ENCODE results near the gene SCN3B. TPM values are rescaled to one million over a fixed set of nuclear protein-coding genes. Genes with fewer than 3 reads are reported as not detected.
A peak's percentile ranks its signal among the peaks of the same experiment; 100 is the strongest.

The SCN3B gene
- total RNA-seq (1 to 10 TPM in 1 of 2 donors, under 1 TPM in 1; 0.16 to 1.3 TPM), polyA plus RNA-seq (under 1 TPM in 1 of 2 donors, not detected in 1; 0.08 TPM)
- long read RNA-seq, donor 1 = 0 reads
- long read RNA-seq, donor 2 = 0 reads

- H3K4me1 ChIP-seq (ENCODE audit: control insufficient read depth in 1 of 2, insufficient read depth in 2 of 2, low read length in 2 of 2) = no peaks in the 10 kb centered on the region
- ATAC-seq (ENCODE audit: low FRiP score) (peak; percentile 88), DNase-seq (peak; percentile 57 to 77)
- 1% methylated on average over 31 to 44 of the region's 44 CpGs for WGBS, 2 donors
- intact Hi-C loops (cut with DNase I) = no loop called here
- H3K27ac ChIP-seq (ENCODE audit: low read depth in 1 of 2, low read length in 2 of 2) = no peak within 1 kb of the TSS
- peaks cover 2% of the 10 kb centered on the region for H3K9me3 ChIP-seq (ENCODE audit: control insufficient read depth, low read length)
- peaks cover 0 to 4% of the 10 kb centered on the region in 2 donors for H3K27me3 ChIP-seq (ENCODE audit: control insufficient read depth in 1 of 2, insufficient read depth in 2 of 2, low read length in 1 of 2)
- peak within 1 kb of the TSS in 1 of 2 donors; percentile 5 for H3K4me3 ChIP-seq (ENCODE audit: low read length in 2 of 2)
- H3K36me3 ChIP-seq (ENCODE audit: control insufficient read depth in 1 of 2, insufficient read depth in 2 of 2, low read length in 1 of 2) = no peaks in the 10 kb centered on the region
Measured at GRCh38 chr11:123654566-123655081, at the start of gene SCN3B. Gene SCN3B (minus strand): TSS chr11:123654624. CDS start chr11:123653801, 823 bp downstream.

GRCh38 chr11:123702696-123703095 is 48.3 kb upstream of the SCN3B start:
- no peak overlapping the region for H3K4me3 ChIP-seq (ENCODE audit: low read length in 2 of 2)
- H3K36me3 ChIP-seq (ENCODE audit: control insufficient read depth in 1 of 2, insufficient read depth in 2 of 2, low read length in 1 of 2) = no peaks in the 10 kb centered on the region
- no peak for ATAC-seq (ENCODE audit: low FRiP score)
- no peaks in the 10 kb centered on the region for H3K9me3 ChIP-seq (ENCODE audit: control insufficient read depth, low read length)
- no peaks in the 10 kb centered on the region for H3K4me1 ChIP-seq (ENCODE audit: control insufficient read depth in 1 of 2, insufficient read depth in 2 of 2, low read length in 2 of 2)
- H3K27ac ChIP-seq (ENCODE audit: low read depth in 1 of 2, low read length in 2 of 2) = no peak overlapping the region
- H3K27me3 ChIP-seq (ENCODE audit: control insufficient read depth in 1 of 2, insufficient read depth in 2 of 2, low read length in 1 of 2) = peaks cover 0 to 3% of the 10 kb centered on the region in 2 donors
- no peak for DNase-seq
- intact Hi-C loops (cut with DNase I) = no loop called here
- WGBS, 2 donors = 39 to 50% methylated on average over 2 of the region's 2 CpGs

- intact Hi-C loops (cut with DNase I) = no loop called here
Measured at GRCh38 chr11:123702139-123702538, 47.7 kb upstream of the SCN3B start.

GRCh38 chr11:123700772-123701171 is 46.3 kb upstream of the SCN3B start:
- DNase-seq = no peak
- H3K4me3 ChIP-seq (ENCODE audit: low read length in 2 of 2) = no peak overlapping the region
- WGBS, 2 donors = 76 to 82% methylated on average over 3 of the region's 3 CpGs
- H3K27me3 ChIP-seq (ENCODE audit: control insufficient read depth in 1 of 2, insufficient read depth in 2 of 2, low read length in 1 of 2) = peaks cover 2 to 3% of the 10 kb centered on the region in 2 donors
- no peak for ATAC-seq (ENCODE audit: low FRiP score)
- intact Hi-C loops (cut with DNase I) = no loop called here
- H3K27ac ChIP-seq (ENCODE audit: low read depth in 1 of 2, low read length in 2 of 2) = no peak overlapping the region
- no peaks in the 10 kb centered on the region for H3K9me3 ChIP-seq (ENCODE audit: control insufficient read depth, low read length)
- no peaks in the 10 kb centered on the region for H3K36me3 ChIP-seq (ENCODE audit: control insufficient read depth in 1 of 2, insufficient read depth in 2 of 2, low read length in 1 of 2)
- no peaks in the 10 kb centered on the region for H3K4me1 ChIP-seq (ENCODE audit: control insufficient read depth in 1 of 2, insufficient read depth in 2 of 2, low read length in 2 of 2)

More at GRCh38 chr11:123702139-123702538, 47.7 kb upstream of the SCN3B start:
- Histone ChIP-seq H3K27ac (ENCODE audit: low read depth in 1 of 2, low read length in 2 of 2) (no peak overlapping the region), H3K9me3 (ENCODE audit: control insufficient read depth, low read length) (no peaks in the 10 kb centered on the region), H3K4me3 (ENCODE audit: low read length in 2 of 2) (no peak overlapping the region), H3K27me3 (ENCODE audit: control insufficient read depth in 1 of 2, insufficient read depth in 2 of 2, low read length in 1 of 2) (peaks cover 0 to 3% of the 10 kb centered on the region in 2 donors), H3K36me3 (ENCODE audit: control insufficient read depth in 1 of 2, insufficient read depth in 2 of 2, low read length in 1 of 2) (no peaks in the 10 kb centered on the region), H3K4me1 (ENCODE audit: control insufficient read depth in 1 of 2, insufficient read depth in 2 of 2, low read length in 2 of 2) (no peaks in the 10 kb centered on the region)
- DNase-seq = no peak
- no peak for ATAC-seq (ENCODE audit: low FRiP score)
- 11 to 14% methylated on average over 9 of the region's 9 CpGs for WGBS, 2 donors

- no peak for DNase-seq
- H3K27me3 ChIP-seq (ENCODE audit: control insufficient read depth in 1 of 2, insufficient read depth in 2 of 2, low read length in 1 of 2) = peaks cover 2 to 3% of the 10 kb centered on the region in 2 donors
Measured at GRCh38 chr11:123698546-123699127, 44.2 kb upstream of the SCN3B start.

GRCh38 chr11:123696183-123696582 is 41.8 kb upstream of the SCN3B start:
- no peaks in the 10 kb centered on the region for H3K9me3 ChIP-seq (ENCODE audit: control insufficient read depth, low read length)
- H3K27ac ChIP-seq (ENCODE audit: low read depth in 1 of 2, low read length in 2 of 2) = no peak overlapping the region
- DNase-seq (no peak), ATAC-seq (ENCODE audit: low FRiP score) (no peak)
- 48 to 89% methylated on average over 2 of the region's 2 CpGs for WGBS, 2 donors
- no peaks in the 10 kb centered on the region for H3K36me3 ChIP-seq (ENCODE audit: control insufficient read depth in 1 of 2, insufficient read depth in 2 of 2, low read length in 1 of 2)
- intact Hi-C loops (cut with DNase I) = no loop called here
- H3K4me1 ChIP-seq (ENCODE audit: control insufficient read depth in 1 of 2, insufficient read depth in 2 of 2, low read length in 2 of 2) = no peaks in the 10 kb centered on the region
- no peak overlapping the region for H3K4me3 ChIP-seq (ENCODE audit: low read length in 2 of 2)
- H3K27me3 ChIP-seq (ENCODE audit: control insufficient read depth in 1 of 2, insufficient read depth in 2 of 2, low read length in 1 of 2) = peaks cover 0 to 2% of the 10 kb centered on the region in 2 donors

More at GRCh38 chr11:123698546-123699127, 44.2 kb upstream of the SCN3B start:
- intact Hi-C loops (cut with DNase I) = no loop called here
- WGBS, 2 donors = 42 to 49% methylated on average over 2 of the region's 2 CpGs
- ATAC-seq (ENCODE audit: low FRiP score) = no peak
- Histone ChIP-seq H3K27ac (ENCODE audit: low read depth in 1 of 2, low read length in 2 of 2) (no peak overlapping the region), H3K9me3 (ENCODE audit: control insufficient read depth, low read length) (no peaks in the 10 kb centered on the region), H3K4me3 (ENCODE audit: low read length in 2 of 2) (no peak overlapping the region), H3K36me3 (ENCODE audit: control insufficient read depth in 1 of 2, insufficient read depth in 2 of 2, low read length in 1 of 2) (no peaks in the 10 kb centered on the region), H3K4me1 (ENCODE audit: control insufficient read depth in 1 of 2, insufficient read depth in 2 of 2, low read length in 2 of 2) (no peaks in the 10 kb centered on the region)

GRCh38 chr11:123695231-123695630 is 40.8 kb upstream of the SCN3B start:
- Histone ChIP-seq H3K4me3 (ENCODE audit: low read length in 2 of 2) (no peak overlapping the region), H3K9me3 (ENCODE audit: control insufficient read depth, low read length) (peaks cover 3% of the 10 kb centered on the region), H3K36me3 (ENCODE audit: control insufficient read depth in 1 of 2, insufficient read depth in 2 of 2, low read length in 1 of 2) (no peaks in the 10 kb centered on the region), H3K4me1 (ENCODE audit: control insufficient read depth in 1 of 2, insufficient read depth in 2 of 2, low read length in 2 of 2) (no peaks in the 10 kb centered on the region), H3K27ac (ENCODE audit: low read depth in 1 of 2, low read length in 2 of 2) (no peak overlapping the region), H3K27me3 (ENCODE audit: control insufficient read depth in 1 of 2, insufficient read depth in 2 of 2, low read length in 1 of 2) (peaks cover 0 to 2% of the 10 kb centered on the region in 2 donors)
- intact Hi-C loops (cut with DNase I) = no loop called here
- 82 to 89% methylated on average over 9 of the region's 9 CpGs for WGBS, 2 donors
- ATAC-seq (ENCODE audit: low FRiP score) = no peak
- DNase-seq = no peak

- ATAC-seq (ENCODE audit: low FRiP score) (no peak), DNase-seq (no peak)
- H3K27me3 ChIP-seq (ENCODE audit: control insufficient read depth in 1 of 2, insufficient read depth in 2 of 2, low read length in 1 of 2) = peaks cover 0 to 2% of the 10 kb centered on the region in 2 donors
- H3K9me3 ChIP-seq (ENCODE audit: control insufficient read depth, low read length) = peaks cover 5% of the 10 kb centered on the region
- H3K36me3 ChIP-seq (ENCODE audit: control insufficient read depth in 1 of 2, insufficient read depth in 2 of 2, low read length in 1 of 2) = no peaks in the 10 kb centered on the region
- intact Hi-C loops (cut with DNase I) = no loop called here
- H3K4me3 ChIP-seq (ENCODE audit: low read length in 2 of 2) = no peak overlapping the region
- H3K4me1 ChIP-seq (ENCODE audit: control insufficient read depth in 1 of 2, insufficient read depth in 2 of 2, low read length in 2 of 2) = no peaks in the 10 kb centered on the region
- 58 to 59% methylated on average over 2 of the region's 2 CpGs for whole genome bisulfite sequencing, 2 donors
- H3K27ac ChIP-seq (ENCODE audit: low read depth in 1 of 2, low read length in 2 of 2) = no peak overlapping the region
Measured at GRCh38 chr11:123694551-123694950, 40.1 kb upstream of the SCN3B start.

GRCh38 chr11:123692961-123693360 is 38.5 kb upstream of the SCN3B start:
- Histone ChIP-seq H3K27me3 (ENCODE audit: control insufficient read depth in 1 of 2, insufficient read depth in 2 of 2, low read length in 1 of 2) (peaks cover 0 to 2% of the 10 kb centered on the region in 2 donors), H3K4me1 (ENCODE audit: control insufficient read depth in 1 of 2, insufficient read depth in 2 of 2, low read length in 2 of 2) (no peaks in the 10 kb centered on the region), H3K27ac (ENCODE audit: low read depth in 1 of 2, low read length in 2 of 2) (no peak overlapping the region), H3K9me3 (ENCODE audit: control insufficient read depth, low read length) (peaks cover 5% of the 10 kb centered on the region), H3K4me3 (ENCODE audit: low read length in 2 of 2) (no peak overlapping the region), H3K36me3 (ENCODE audit: control insufficient read depth in 1 of 2, insufficient read depth in 2 of 2, low read length in 1 of 2) (no peaks in the 10 kb centered on the region)
- DNase-seq (no peak), ATAC-seq (ENCODE audit: low FRiP score) (no peak)
- intact Hi-C loops (cut with DNase I) = no loop called here

All from aorta (tissue), 5 donors.